Heart right ventricle (tissue), 16 donors: ENCODE measurements around the gene CNPPD1. TPM values are rescaled to one million over a fixed set of nuclear protein-coding genes. Genes with fewer than 3 reads are reported as not detected.
A peak's percentile ranks its signal among the peaks of the same experiment; 100 is the strongest.

Experiments
- ATAC-seq, 8 donors: fragments of 200-7000 bp; cut with Tn5 transposase; one replicate each; pipeline ENCODE4 v1.9.1; 2020; ENCODE audit warnings: mild to moderate bottlenecking in 8 of 8, moderate library complexity in 8 of 8, moderate number of reproducible peaks in 1 of 8
- DNase-seq, 2 donors: peaks; one replicate each; pipeline ENCODE4 v3.0.0-alpha.2; 2020
- H3K27ac ChIP-seq, 10 donors: fragments of 200-600 bp; sonication (generic) in 2 of 10; one replicate each; pipeline versions ENCODE4 v1.5.0 to v1.8.0; 2020 to 2022; ENCODE audit warnings: mild to moderate bottlenecking in 3 of 10
- H3K27me3 ChIP-seq, 7 donors: fragments of 200-600 bp; one replicate each; pipeline ENCODE4 v1.8.0; 2021 to 2022; ENCODE audit warnings: mild to moderate bottlenecking in 2 of 7
- H3K36me3 ChIP-seq, 9 donors: fragments of 200-600 bp; sonication (generic) in 1 of 9; one replicate each; pipeline versions ENCODE4 v1.5.0 to v1.8.0; 2020 to 2022; ENCODE audit warnings: mild to moderate bottlenecking in 2 of 9
- H3K4me1 ChIP-seq, 9 donors: fragments of 200-600 bp; sonication (generic) in 1 of 9; one replicate each; pipeline versions ENCODE4 v1.5.0 to v1.8.0; 2020 to 2022; ENCODE audit warnings: mild to moderate bottlenecking in 4 of 9
- H3K4me3 ChIP-seq, 10 donors: fragments of 200-600 bp; sonication (generic) in 2 of 10; one replicate each; pipeline versions ENCODE4 v1.5.0 to v1.8.0; 2020 to 2022; ENCODE audit warnings: mild to moderate bottlenecking in 7 of 10, moderate library complexity in 2 of 10
- H3K9me3 ChIP-seq, 11 donors: fragments of 200-600 bp in 10 of 11; sonication (generic) in 2 of 11; one replicate each; pipeline versions ENCODE4 v1.5.0 to v1.8.0; 2013 to 2022; ENCODE audit warnings: mild to moderate bottlenecking in 2 of 11, control low read depth in 1 of 11, moderate library complexity in 1 of 11
- WGBS, 2 donors: extraction: QIAGEN DNeasy Blood & Tissue Kit; methylation state at CpG; one replicate each; pipeline ENCODE4 v1.1.7; 2013; ENCODE audit warnings: inconsistent platforms in 1 of 2; 5-methylcytosine and 5-hydroxymethylcytosine counted together
- intact Hi-C, 10 donors: fragments of 100-400 bp; cut with DNase I; formaldehyde crosslinking; loops; one replicate each; pipeline versions ENCODE4 v1.11.1 to v1.14.2; 2022
- polyA plus RNA-seq, 2 donors: library from polyadenylated mRNA; stranded (reverse); fragments of 200-250 nt; gene quantifications; one replicate each; pipeline ENCODE4 v1.2.3, GENCODE V29; 2013
- total RNA-seq, 10 donors: library from RNA; stranded (reverse); fragmentation: NEBNext Ultra II Directional in 3 of 10; extraction: Animal tissue kit (Norgen Biotek cat#: 25700) in 3 of 10; gene quantifications; one replicate each; pipeline versions ENCODE4 v1.2.1 to v1.2.4, GENCODE V29; 2021 to 2023
- TF ChIP-seq, protein P1 (sequence below), 9 donors: fragments of 200-600 bp; sonication (generic) in 2 of 9; IDR thresholded peaks; one replicate each; pipeline versions ENCODE4 v1.5.0 to v1.8.0; 2021 to 2022; ENCODE audit warnings: antibody characterized with exemption in 9 of 9, mild to moderate bottlenecking in 5 of 9, moderate library complexity in 1 of 9
- donor health status: Arrhythmogenic right ventricular cardiomyopathy.
- donor health status: ischemic (EF 13 %, LVEDD 7.1; RV severe dilation, severe dysfunction).
- donor health status: healthy with polysubstance abuse.
- donor health status: DM: no; HTN: yes; CAD: no.
- donor health status: DM: no; HTN: no; CAD: no.
- donor health status: ischemic (EF 25% LVEDD 6.9; RV normal size, moderate dysfunction).
- donor health status: ischemic (EF 25% LVEDD 5.7; RV mildly dilated, moderate dysfunction).
- donor health status: healthy.
- donor health status: DM: yes; HTN: yes; CAD: no.
- donor health status: Ischemic cardiomyopathy.
- donor health status: ischemic (EF 35%, LVEDD 5.7; RV mildly dilated, moderate dysfunction).
- donor health status: nonischemic (EF 11% LVEDD 7.7; RV severe dilation, severe dysfunction).
- donor health status: DM: yes; HTN: yes; CAD: no.
- donor health status: PGD.
- donor health status: ischemic (EF 29% LVEDD 5.4; RV normal size, mild dysfunction).
- donor health status: nonischemic (EF 23%, LVEDD 6.1; RV moderate dilation, normal function).

CNPPD1 gene
- total and polyA plus RNA-seq, 12 donors = 35.5 to 84.7 (median 63.6) TPM

- DNase-seq = no peak
- Histone ChIP-seq H3K4me1 (peaks cover 6 to 43% (median 24%) of the 10 kb centered on the region in 9 donors), H3K9me3 (no peaks in the 10 kb centered on the region), H3K27ac (no peak overlapping the region), H3K36me3 (peaks cover 0 to 68% (median 46%) of the 10 kb centered on the region in 9 donors), H3K27me3 (no peaks in the 10 kb centered on the region), H3K4me3 (no peak overlapping the region)
- ATAC-seq = no peak
- TF ChIP-seq, protein P1, sequence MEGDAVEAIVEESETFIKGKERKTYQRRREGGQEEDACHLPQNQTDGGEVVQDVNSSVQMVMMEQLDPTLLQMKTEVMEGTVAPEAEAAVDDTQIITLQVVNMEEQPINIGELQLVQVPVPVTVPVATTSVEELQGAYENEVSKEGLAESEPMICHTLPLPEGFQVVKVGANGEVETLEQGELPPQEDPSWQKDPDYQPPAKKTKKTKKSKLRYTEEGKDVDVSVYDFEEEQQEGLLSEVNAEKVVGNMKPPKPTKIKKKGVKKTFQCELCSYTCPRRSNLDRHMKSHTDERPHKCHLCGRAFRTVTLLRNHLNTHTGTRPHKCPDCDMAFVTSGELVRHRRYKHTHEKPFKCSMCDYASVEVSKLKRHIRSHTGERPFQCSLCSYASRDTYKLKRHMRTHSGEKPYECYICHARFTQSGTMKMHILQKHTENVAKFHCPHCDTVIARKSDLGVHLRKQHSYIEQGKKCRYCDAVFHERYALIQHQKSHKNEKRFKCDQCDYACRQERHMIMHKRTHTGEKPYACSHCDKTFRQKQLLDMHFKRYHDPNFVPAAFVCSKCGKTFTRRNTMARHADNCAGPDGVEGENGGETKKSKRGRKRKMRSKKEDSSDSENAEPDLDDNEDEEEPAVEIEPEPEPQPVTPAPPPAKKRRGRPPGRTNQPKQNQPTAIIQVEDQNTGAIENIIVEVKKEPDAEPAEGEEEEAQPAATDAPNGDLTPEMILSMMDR (IDR thresholded peaks at IDR 0.05) = no peak
- intact Hi-C loops = no loop called here
- WGBS, 2 donors = 88 to 91% methylated on average over 5 of the region's 5 CpGs
Observed at GRCh38 chr2:219180961-219181360, 4.2 kb upstream of the CNPPD1 start.

GRCh38 chr2:219179601-219180465 lies 3.1 kb upstream of the CNPPD1 start:
- H3K27ac ChIP-seq = no peak overlapping the region
- H3K27me3 ChIP-seq = no peaks in the 10 kb centered on the region
- ATAC-seq = no peak
- intact Hi-C loops = loop anchor here in 6 of 10 donors (1.0 to 10.0 kb wide), 8 partner anchors 19 to 207 kb away; partner anchors contain the start of genes DNPEP (in 4 of the 6), ABCB6 (in 2 of the 6), DNAJB2 (in 1 of the 6) and NHEJ1 (in 1 of the 6)
- DNase-seq = no peak
- no peaks in the 10 kb centered on the region for H3K9me3 ChIP-seq
- H3K36me3 ChIP-seq = peaks cover 0 to 63% (median 49%) of the 10 kb centered on the region in 9 donors
- TF ChIP-seq, protein P1 (IDR thresholded peaks at IDR 0.05) = no peak
- H3K4me1 ChIP-seq = peaks cover 11 to 54% (median 35%) of the 10 kb centered on the region in 9 donors
- peak overlapping the region in 2 of 10 donors; percentile 90 to 95 for H3K4me3 ChIP-seq
- WGBS, 2 donors = 97 to 98% methylated on average over 9 of the region's 9 CpGs

DNA sequence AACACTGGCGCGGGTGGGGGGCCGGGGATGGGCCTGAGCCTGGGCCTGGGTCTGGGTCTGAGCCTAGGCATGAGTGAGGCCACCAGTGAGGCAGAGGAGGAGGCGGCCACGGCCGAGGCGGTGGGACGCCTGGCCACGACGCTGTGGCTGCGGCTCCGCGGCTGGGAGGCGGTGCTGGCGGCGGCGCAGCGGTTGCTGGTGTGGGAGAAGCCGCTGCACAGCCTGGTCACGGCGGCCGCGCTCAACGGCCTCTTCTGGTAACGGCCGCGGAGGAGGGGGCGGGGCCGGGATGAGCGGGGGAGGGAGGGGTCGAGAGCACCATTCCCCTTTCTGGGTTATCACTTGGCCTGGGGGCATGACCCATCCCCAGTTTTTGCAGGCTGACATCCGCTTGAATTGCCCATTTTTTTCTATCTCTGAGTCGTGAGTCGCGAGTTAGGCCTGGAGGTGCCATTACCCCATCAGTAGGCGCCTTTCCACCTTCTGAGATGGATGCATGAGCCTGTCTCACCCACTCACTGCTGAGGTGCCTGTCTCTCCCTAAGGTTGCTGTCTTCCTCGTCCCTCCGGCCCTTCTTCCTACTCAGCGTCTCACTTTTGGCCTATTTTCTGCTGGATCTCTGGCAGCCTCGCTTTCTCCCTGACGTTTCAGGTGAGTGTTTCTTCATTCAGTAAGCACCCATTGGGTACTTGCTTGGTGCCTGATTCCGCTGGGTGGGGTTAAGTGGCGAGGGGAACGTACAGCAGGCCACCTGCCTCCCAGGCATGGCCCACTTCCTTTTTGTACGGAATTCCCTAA lies 1.9 kb upstream of the CNPPD1 start:
- Histone ChIP-seq H3K9me3 (no peaks in the 10 kb centered on the region), H3K36me3 (peaks cover under 1 to 63% (median 56%) of the 10 kb centered on the region in 9 donors), H3K4me1 (peaks cover 11 to 61% (median 37%) of the 10 kb centered on the region in 9 donors), H3K27ac (peak overlapping the region; percentile 89 to 100 (median 99)), H3K27me3 (no peaks in the 10 kb centered on the region), H3K4me3 (peak overlapping the region; percentile 42 to 97 (median 92))
- 3 to 4% methylated on average over 45 of the region's 45 CpGs for WGBS, 2 donors
- intact Hi-C loops = loop anchor here in 6 of 10 donors (1.0 to 10.0 kb wide), 9 partner anchors 18 to 209 kb away; partner anchors contain the start of genes DNPEP (in 4 of the 6), ABCB6 (in 2 of the 6), ZFAND2B (in 2 of the 6) and ANKZF1 (in 1 of the 6)
- TF ChIP-seq, protein P1 (IDR thresholded peaks at IDR 0.05) = no peak
- DNase-seq (peak; percentile 43 to 66), ATAC-seq (peak in 6 of 8 donors; percentile 0 to 8 (median 2))
